ENCODE results near the gene GPC5. TPM values are rescaled to one million over a fixed set of nuclear protein-coding genes. Genes with fewer than 3 reads are reported as not detected.

The GPC5 gene
- total RNA-seq, 1 donor from 2014 or later: 6.3 TPM

DNA sequence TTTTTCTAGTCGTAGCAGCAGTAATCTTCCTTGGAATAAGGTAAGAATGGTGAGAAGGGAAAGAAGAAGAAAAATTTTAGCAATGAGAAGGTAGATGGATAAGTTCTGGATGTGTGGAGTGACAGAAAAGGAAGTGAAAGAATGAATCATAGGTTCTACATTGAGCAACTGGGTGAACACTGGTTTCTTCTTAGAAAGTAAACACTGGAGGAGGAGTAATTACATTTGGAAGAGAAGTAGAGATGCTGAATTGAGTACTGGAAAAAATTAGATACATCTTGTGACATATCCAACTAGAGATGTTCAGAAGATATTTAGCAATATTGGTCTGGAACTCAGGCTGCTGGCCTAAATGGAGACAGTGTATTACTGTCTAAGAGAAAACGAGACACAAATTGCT lies 148.5 kb downstream of the GPC5 start:
- no peaks in the 10 kb centered on the region for H3K9me3 ChIP-seq (ENCODE audit: control insufficient read depth in 3 of 3, low read length in 3 of 3)
- H3K9ac ChIP-seq (ENCODE audit: low read depth in 1 of 3, low read length in 3 of 3): no peak overlapping the region
- H3K27ac ChIP-seq (ENCODE audit: low read depth, low read length): no peak overlapping the region
- H3K36me3 ChIP-seq (ENCODE audit: control insufficient read depth in 3 of 3, insufficient read depth in 3 of 3, low read length in 3 of 3): no peaks in the 10 kb centered on the region
- no peaks in the 10 kb centered on the region for H3K27me3 ChIP-seq (ENCODE audit: control insufficient read depth in 3 of 3, insufficient read depth in 3 of 3, low read length in 3 of 3)
- H3K4me3 ChIP-seq (ENCODE audit: low read length in 3 of 3): no peak overlapping the region
- H3K4me1 ChIP-seq (ENCODE audit: control insufficient read depth in 3 of 3, insufficient read depth in 3 of 3, low read length in 3 of 3): no peaks in the 10 kb centered on the region

DNA sequence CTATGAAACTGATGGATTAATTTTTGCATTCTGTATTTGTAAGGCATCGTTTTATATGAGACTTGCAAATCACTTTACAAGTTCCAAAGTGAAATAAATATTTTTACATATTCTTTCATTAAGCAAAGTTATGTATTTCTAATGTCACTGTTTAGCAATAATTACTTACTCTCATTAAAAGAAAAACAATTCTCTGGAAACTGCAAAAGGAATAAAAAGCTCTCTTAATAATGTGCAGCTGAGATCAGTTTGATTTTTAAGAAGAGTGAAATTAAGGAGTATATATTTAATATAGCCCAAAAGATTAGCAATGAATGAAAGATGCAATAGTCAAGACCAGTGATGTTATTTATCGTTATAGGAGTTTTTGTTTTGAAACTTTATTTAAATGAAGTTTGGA lies 155.2 kb downstream of the GPC5 start:
- H3K4me1 ChIP-seq (ENCODE audit: control insufficient read depth in 3 of 3, insufficient read depth in 3 of 3, low read length in 3 of 3): no peaks in the 10 kb centered on the region
- H3K4me3 ChIP-seq (ENCODE audit: low read length in 3 of 3): no peak overlapping the region
- no peaks in the 10 kb centered on the region for H3K27me3 ChIP-seq (ENCODE audit: control insufficient read depth in 3 of 3, insufficient read depth in 3 of 3, low read length in 3 of 3)
- peaks cover 0 to 2% (median 0%) of the 10 kb centered on the region in 3 donors for H3K9me3 ChIP-seq (ENCODE audit: control insufficient read depth in 3 of 3, low read length in 3 of 3)
- H3K36me3 ChIP-seq (ENCODE audit: control insufficient read depth in 3 of 3, insufficient read depth in 3 of 3, low read length in 3 of 3): no peaks in the 10 kb centered on the region
- H3K9ac ChIP-seq (ENCODE audit: low read depth in 1 of 3, low read length in 3 of 3): no peak overlapping the region
- no peak overlapping the region for H3K27ac ChIP-seq (ENCODE audit: low read depth, low read length)

DNA sequence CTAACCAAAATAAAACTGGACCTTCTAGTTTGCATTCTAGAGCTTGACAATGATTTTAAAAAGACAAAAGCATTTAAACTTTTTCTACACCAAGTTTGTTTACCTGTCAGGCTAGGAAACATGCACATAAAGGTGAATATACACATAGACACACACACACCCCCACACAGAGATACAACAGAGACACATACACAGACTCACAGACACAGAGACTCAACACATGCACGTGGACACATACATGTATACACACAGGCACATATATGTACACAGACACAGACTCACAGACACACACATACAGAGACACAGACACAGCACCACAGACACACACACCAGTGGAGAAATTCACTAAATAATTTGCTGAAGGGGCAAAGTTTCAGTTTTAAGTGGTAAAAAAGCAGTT lies 155.7 kb downstream of the GPC5 start:
- H3K9ac ChIP-seq (ENCODE audit: low read depth in 1 of 3, low read length in 3 of 3): no peak overlapping the region
- no peaks in the 10 kb centered on the region for H3K27me3 ChIP-seq (ENCODE audit: control insufficient read depth in 3 of 3, insufficient read depth in 3 of 3, low read length in 3 of 3)
- H3K36me3 ChIP-seq (ENCODE audit: control insufficient read depth in 3 of 3, insufficient read depth in 3 of 3, low read length in 3 of 3): no peaks in the 10 kb centered on the region
- peaks cover 0 to 2% (median 0%) of the 10 kb centered on the region in 3 donors for H3K9me3 ChIP-seq (ENCODE audit: control insufficient read depth in 3 of 3, low read length in 3 of 3)
- no peak overlapping the region for H3K27ac ChIP-seq (ENCODE audit: low read depth, low read length)
- no peaks in the 10 kb centered on the region for H3K4me1 ChIP-seq (ENCODE audit: control insufficient read depth in 3 of 3, insufficient read depth in 3 of 3, low read length in 3 of 3)
- no peak overlapping the region for H3K4me3 ChIP-seq (ENCODE audit: low read length in 3 of 3)

DNA sequence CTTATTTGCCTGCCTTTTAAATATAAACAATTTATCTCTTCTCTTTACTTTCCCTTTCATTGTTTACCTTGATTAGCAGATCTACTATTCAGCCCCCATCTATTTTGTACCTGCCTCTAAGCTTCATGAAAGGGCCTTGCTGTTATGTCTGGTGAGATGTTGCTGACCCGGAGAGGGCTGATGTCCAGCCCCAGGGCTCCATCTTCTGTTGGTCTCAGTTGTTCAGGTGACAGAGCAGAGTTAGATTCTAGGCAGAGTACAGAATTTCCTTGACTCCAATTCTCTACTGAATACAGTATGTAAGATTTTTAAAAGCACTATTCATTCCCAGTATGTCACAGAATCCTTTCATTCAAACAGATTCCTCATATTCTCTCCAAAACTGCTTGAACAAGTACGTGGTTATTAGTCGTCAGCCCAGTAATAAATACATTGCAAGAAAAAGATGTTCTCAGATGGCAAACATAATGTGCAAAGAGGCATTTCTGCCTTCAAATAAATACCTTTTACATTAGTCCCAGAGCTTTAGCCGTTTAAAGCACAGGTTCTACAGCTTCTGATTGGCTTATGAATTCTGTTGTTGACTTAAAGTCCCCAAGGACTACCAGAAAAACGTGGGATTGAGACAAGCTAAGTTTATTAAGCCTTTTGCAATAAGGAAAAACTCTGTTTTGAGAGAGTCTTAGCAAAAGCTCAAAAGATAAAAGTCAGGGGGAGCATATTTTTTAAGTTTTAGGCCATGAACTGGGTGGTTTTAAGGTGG lies 159.1 kb downstream of the GPC5 start:
- Histone ChIP-seq H3K27me3 (ENCODE audit: control insufficient read depth in 3 of 3, insufficient read depth in 3 of 3, low read length in 3 of 3) (no peaks in the 10 kb centered on the region), H3K36me3 (ENCODE audit: control insufficient read depth in 3 of 3, insufficient read depth in 3 of 3, low read length in 3 of 3) (no peaks in the 10 kb centered on the region), H3K27ac (ENCODE audit: low read depth, low read length) (no peak overlapping the region), H3K9me3 (ENCODE audit: control insufficient read depth in 3 of 3, low read length in 3 of 3) (peaks cover 0 to 2% (median 0%) of the 10 kb centered on the region in 3 donors), H3K4me3 (ENCODE audit: low read length in 3 of 3) (no peak overlapping the region), H3K9ac (ENCODE audit: low read depth in 1 of 3, low read length in 3 of 3) (no peak overlapping the region), H3K4me1 (ENCODE audit: control insufficient read depth in 3 of 3, insufficient read depth in 3 of 3, low read length in 3 of 3) (no peaks in the 10 kb centered on the region)

DNA sequence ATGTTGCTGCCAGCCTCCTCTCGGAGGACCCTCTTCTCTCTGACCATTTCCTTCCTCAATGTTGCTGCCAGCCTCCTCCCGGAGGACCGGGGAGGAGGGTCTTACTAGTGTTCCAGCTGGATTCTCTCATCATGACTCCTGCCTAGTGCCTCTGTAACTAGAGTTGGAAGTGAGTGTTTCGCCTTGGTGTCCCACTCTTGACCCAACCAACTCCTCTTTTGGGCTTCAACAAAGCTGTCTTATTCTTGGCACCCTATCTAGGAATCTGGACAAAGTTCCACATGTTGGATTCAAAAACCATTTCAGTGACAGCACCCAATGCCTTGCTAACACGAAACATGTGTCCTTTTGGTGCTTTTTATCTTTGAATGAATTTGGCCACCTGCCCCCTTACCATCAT lies 165.4 kb downstream of the GPC5 start:
- H3K36me3 ChIP-seq (ENCODE audit: control insufficient read depth in 3 of 3, insufficient read depth in 3 of 3, low read length in 3 of 3): no peaks in the 10 kb centered on the region
- no peak overlapping the region for H3K9ac ChIP-seq (ENCODE audit: low read depth in 1 of 3, low read length in 3 of 3)
- H3K4me3 ChIP-seq (ENCODE audit: low read length in 3 of 3): no peak overlapping the region
- no peaks in the 10 kb centered on the region for H3K27me3 ChIP-seq (ENCODE audit: control insufficient read depth in 3 of 3, insufficient read depth in 3 of 3, low read length in 3 of 3)
- no peaks in the 10 kb centered on the region for H3K9me3 ChIP-seq (ENCODE audit: control insufficient read depth in 3 of 3, low read length in 3 of 3)
- H3K4me1 ChIP-seq (ENCODE audit: control insufficient read depth in 3 of 3, insufficient read depth in 3 of 3, low read length in 3 of 3): no peaks in the 10 kb centered on the region
- H3K27ac ChIP-seq (ENCODE audit: low read depth, low read length): no peak overlapping the region

DNA sequence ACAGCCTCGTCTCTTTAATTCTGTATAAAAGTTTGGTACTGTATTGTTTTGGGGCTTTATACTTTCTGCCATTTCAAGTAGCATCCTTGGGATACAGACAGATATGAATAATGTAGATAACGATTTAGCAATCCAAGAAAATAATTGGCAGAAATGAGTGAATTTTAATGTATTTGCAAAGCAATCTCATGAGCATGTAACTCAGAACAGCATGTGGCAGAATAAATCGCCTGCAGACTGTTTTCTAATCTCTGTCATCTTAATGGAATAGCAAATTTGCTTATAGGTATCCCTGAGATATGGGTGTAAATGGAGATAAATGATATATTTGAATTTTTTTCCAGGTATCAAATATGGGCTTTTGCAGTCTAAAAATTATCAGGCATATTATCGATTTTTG lies 166.0 kb downstream of the GPC5 start:
- no peaks in the 10 kb centered on the region for H3K9me3 ChIP-seq (ENCODE audit: control insufficient read depth in 3 of 3, low read length in 3 of 3)
- no peaks in the 10 kb centered on the region for H3K27me3 ChIP-seq (ENCODE audit: control insufficient read depth in 3 of 3, insufficient read depth in 3 of 3, low read length in 3 of 3)
- H3K4me3 ChIP-seq (ENCODE audit: low read length in 3 of 3): no peak overlapping the region
- no peak overlapping the region for H3K9ac ChIP-seq (ENCODE audit: low read depth in 1 of 3, low read length in 3 of 3)
- H3K27ac ChIP-seq (ENCODE audit: low read depth, low read length): no peak overlapping the region
- H3K4me1 ChIP-seq (ENCODE audit: control insufficient read depth in 3 of 3, insufficient read depth in 3 of 3, low read length in 3 of 3): no peaks in the 10 kb centered on the region
- H3K36me3 ChIP-seq (ENCODE audit: control insufficient read depth in 3 of 3, insufficient read depth in 3 of 3, low read length in 3 of 3): no peaks in the 10 kb centered on the region

DNA sequence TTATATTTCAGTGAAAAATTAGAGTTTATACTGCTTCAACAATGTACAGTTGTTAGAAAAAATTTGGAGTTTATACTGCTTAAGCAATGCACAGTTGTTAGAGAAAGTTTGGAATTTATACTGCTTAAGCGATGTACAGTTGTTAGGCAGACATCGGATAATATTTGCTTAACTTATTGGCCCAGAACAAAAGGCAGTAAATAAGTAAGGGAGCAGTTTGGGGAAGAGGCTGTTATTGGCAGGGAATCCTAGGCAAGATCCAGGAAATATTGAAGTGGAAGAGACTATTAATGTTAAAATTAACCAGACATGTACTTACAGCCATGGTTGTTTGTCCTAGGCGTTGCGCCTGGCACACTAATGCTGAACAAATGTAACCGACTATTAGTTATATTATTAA lies 166.9 kb downstream of the GPC5 start:
- no peak overlapping the region for H3K9ac ChIP-seq (ENCODE audit: low read depth in 1 of 3, low read length in 3 of 3)
- no peaks in the 10 kb centered on the region for H3K36me3 ChIP-seq (ENCODE audit: control insufficient read depth in 3 of 3, insufficient read depth in 3 of 3, low read length in 3 of 3)
- no peaks in the 10 kb centered on the region for H3K9me3 ChIP-seq (ENCODE audit: control insufficient read depth in 3 of 3, low read length in 3 of 3)
- H3K4me3 ChIP-seq (ENCODE audit: low read length in 3 of 3): no peak overlapping the region
- H3K27ac ChIP-seq (ENCODE audit: low read depth, low read length): no peak overlapping the region
- H3K4me1 ChIP-seq (ENCODE audit: control insufficient read depth in 3 of 3, insufficient read depth in 3 of 3, low read length in 3 of 3): no peaks in the 10 kb centered on the region
- H3K27me3 ChIP-seq (ENCODE audit: control insufficient read depth in 3 of 3, insufficient read depth in 3 of 3, low read length in 3 of 3): no peaks in the 10 kb centered on the region

DNA sequence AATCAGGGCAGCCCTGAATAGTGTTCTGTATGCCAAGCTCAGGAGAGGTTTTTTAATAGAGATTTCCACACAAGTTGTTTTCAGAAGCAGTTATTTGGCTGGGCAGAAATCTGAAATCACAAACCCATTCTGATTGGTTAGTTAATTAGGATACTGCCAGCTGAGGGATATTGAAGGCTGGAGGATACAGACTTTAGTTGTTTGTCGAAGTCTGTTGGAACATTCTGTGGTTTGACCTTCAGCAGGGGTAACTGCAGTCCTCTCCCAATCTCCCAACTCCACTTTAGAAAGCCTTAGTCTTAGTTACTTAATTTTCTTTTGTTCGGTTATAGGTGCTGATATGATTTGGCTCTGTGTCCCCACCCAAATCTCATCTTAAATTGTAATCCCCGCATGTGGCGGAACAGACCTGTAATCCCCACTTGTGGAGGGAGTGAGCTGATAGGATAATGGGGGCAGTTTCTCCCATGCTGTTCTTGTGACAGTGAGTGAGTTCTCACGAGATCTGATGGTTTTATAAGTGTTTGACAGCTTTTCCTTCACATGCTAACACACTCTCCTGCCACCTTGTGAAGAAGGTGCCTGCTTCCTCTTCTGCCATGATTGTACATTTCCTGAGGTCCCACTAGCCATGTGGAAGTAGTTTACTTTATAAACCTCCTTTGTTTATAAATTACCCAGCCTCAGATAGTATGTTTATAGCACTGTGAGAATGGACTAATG lies 169.2 kb downstream of the GPC5 start:
- Histone ChIP-seq H3K9ac (ENCODE audit: low read depth in 1 of 3, low read length in 3 of 3) (no peak overlapping the region), H3K4me1 (ENCODE audit: control insufficient read depth in 3 of 3, insufficient read depth in 3 of 3, low read length in 3 of 3) (no peaks in the 10 kb centered on the region), H3K27me3 (ENCODE audit: control insufficient read depth in 3 of 3, insufficient read depth in 3 of 3, low read length in 3 of 3) (no peaks in the 10 kb centered on the region), H3K9me3 (ENCODE audit: control insufficient read depth in 3 of 3, low read length in 3 of 3) (no peaks in the 10 kb centered on the region), H3K27ac (ENCODE audit: low read depth, low read length) (no peak overlapping the region), H3K36me3 (ENCODE audit: control insufficient read depth in 3 of 3, insufficient read depth in 3 of 3, low read length in 3 of 3) (no peaks in the 10 kb centered on the region), H3K4me3 (ENCODE audit: low read length in 3 of 3) (no peak overlapping the region)

DNA sequence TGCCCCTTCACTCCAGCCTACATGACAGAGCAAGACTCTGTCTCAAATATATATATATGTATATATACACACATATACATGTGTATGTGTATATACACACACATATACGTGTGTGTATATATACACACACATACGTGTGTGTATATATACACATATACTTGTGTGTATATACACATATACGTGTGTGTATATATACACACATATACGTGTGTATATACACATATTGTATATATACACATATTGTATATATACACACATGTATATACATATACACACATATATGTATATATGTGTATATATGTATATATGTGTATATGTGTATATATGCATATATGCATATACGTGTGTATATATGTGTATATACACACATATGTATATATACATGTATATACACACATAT lies 173.3 kb downstream of the GPC5 start:
- no peaks in the 10 kb centered on the region for H3K9me3 ChIP-seq (ENCODE audit: control insufficient read depth in 3 of 3, low read length in 3 of 3)
- no peaks in the 10 kb centered on the region for H3K36me3 ChIP-seq (ENCODE audit: control insufficient read depth in 3 of 3, insufficient read depth in 3 of 3, low read length in 3 of 3)
- H3K27me3 ChIP-seq (ENCODE audit: control insufficient read depth in 3 of 3, insufficient read depth in 3 of 3, low read length in 3 of 3): no peaks in the 10 kb centered on the region
- no peak overlapping the region for H3K9ac ChIP-seq (ENCODE audit: low read depth in 1 of 3, low read length in 3 of 3)
- no peaks in the 10 kb centered on the region for H3K4me1 ChIP-seq (ENCODE audit: control insufficient read depth in 3 of 3, insufficient read depth in 3 of 3, low read length in 3 of 3)
- no peak overlapping the region for H3K27ac ChIP-seq (ENCODE audit: low read depth, low read length)
- H3K4me3 ChIP-seq (ENCODE audit: low read length in 3 of 3): no peak overlapping the region

DNA sequence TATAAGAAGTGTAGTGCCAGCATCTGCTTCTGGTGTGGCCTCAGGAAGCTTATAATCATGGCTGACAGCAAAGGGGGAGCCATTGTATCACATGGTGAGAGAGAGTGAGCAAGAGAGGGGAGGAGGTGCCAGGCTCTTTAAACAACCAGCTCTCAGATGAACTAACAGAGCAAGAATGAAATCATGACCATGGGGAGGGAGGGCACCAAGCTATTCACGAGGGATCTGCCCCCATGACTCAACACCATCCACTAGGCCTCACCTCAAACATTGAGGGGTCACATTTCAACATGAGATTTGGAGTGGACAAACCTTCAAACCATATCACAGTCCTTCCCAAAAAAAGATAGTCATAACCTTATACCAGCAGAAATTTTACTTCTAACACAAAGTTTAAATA lies 174.0 kb downstream of the GPC5 start:
- Histone ChIP-seq H3K4me3 (ENCODE audit: low read length in 3 of 3) (no peak overlapping the region), H3K36me3 (ENCODE audit: control insufficient read depth in 3 of 3, insufficient read depth in 3 of 3, low read length in 3 of 3) (no peaks in the 10 kb centered on the region)

More for the DNA sequence above, 174.0 kb downstream of the GPC5 start:
- Histone ChIP-seq H3K9ac (ENCODE audit: low read depth in 1 of 3, low read length in 3 of 3) (no peak overlapping the region), H3K27me3 (ENCODE audit: control insufficient read depth in 3 of 3, insufficient read depth in 3 of 3, low read length in 3 of 3) (no peaks in the 10 kb centered on the region), H3K4me1 (ENCODE audit: control insufficient read depth in 3 of 3, insufficient read depth in 3 of 3, low read length in 3 of 3) (no peaks in the 10 kb centered on the region), H3K27ac (ENCODE audit: low read depth, low read length) (no peak overlapping the region), H3K9me3 (ENCODE audit: control insufficient read depth in 3 of 3, low read length in 3 of 3) (no peaks in the 10 kb centered on the region)

All from skeletal muscle tissue (tissue), 4 donors.